Measurements from ENCODE around the gene DHPS.
"Not testable (repeated sequence)": the region's sequence is repeated elsewhere in the genome, so short reads cannot be mapped to it uniquely, and the experiment has no call there.

DHPS gene

DNA sequence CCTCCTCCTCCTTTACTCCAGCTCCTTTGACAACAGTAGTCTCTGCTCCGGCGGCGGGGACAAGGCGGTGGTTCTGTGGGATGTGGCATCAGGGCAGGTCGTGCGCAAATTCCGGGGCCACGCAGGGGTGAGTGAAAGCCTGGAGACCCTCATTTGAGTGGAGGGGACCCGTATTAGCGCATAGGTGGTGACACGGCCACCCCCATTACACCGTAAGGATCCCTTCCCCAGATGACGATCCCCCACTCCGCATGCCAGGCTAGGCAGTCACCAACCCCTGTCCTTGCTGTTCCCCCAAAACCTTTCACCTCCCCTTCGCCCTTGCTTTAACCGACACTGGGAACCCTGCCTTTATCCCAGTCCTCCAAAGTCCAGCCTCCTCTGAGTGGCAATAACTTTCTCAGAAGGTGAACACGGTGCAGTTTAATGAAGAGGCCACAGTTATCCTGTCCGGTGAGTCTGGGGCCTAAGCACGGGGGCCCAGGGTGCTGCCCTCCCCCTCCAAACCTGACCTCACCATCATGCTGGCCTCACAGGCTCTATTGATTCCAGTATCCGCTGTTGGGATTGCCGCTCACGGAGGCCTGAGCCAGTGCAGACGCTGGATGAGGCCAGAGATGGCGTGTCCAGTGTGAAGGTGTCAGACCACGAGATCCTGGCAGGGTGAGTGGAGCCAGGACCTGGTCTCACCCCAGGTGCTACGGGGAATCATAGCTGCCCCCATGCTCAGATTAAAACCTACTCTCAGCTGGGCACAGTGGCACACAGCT lies 11.3 kb downstream of the DHPS start:
- no peak for ATAC-seq

DNA sequence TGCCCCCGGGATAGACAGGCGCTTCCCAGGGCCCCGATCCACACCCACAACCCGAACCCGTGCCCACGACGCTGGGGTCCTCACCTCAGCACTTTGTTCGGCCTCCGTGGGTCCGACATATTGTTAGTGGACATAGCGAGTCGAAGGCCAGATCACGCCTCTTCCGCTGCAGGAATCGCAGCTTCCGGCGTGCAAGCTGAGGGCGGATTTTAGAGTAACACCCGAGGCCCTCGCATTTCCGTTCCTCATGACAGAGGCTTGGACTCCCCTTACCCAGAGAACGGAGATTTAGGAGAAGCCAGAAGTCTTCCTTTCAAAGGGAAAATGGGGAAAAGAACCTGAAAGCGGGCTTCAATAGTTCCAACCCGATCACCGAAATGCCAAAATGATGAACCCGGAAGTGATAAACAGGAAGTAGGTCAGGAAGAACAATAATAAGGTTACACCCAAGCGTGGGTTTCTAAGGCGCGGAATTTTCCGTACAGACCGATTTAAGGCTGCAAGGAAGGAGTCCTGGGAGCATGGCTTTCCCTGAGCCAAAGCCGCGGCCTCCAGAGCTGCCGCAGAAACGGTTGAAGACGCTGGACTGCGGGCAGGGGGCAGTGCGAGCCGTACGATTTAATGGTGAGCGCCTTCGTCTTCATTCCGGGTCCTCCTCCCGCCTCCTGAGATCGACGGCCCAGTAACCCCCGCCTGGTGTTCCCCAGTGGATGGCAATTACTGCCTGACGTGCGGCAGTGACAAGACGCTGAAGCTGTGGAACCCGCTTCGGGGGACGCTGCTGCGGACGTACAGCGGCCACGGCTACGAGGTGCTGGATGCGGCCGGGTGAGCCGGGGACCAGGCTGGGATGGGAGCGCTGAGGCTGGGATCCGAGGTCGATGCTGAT lies 12.2 kb downstream of the DHPS start:
- peak; percentile 12 to 14 for ATAC-seq

DNA sequence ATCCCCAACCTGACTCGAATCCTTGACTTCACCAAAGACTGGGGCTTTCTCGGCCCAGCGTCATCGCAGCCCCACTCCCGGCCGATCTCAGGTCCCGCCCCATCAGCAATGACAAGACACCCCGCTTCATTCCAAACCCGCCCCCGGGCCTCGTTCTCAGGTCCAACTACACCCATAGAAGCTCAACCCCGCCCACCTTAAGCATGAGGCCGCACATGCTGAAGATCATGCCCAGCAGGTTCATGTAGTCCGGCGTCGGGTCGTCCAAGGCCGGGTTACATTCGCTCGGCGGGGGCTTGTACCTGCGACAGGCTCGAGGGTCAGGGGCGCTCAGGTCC lies 12.8 kb downstream of the DHPS start:
- peak; percentile 10 to 21 for ATAC-seq

DNA sequence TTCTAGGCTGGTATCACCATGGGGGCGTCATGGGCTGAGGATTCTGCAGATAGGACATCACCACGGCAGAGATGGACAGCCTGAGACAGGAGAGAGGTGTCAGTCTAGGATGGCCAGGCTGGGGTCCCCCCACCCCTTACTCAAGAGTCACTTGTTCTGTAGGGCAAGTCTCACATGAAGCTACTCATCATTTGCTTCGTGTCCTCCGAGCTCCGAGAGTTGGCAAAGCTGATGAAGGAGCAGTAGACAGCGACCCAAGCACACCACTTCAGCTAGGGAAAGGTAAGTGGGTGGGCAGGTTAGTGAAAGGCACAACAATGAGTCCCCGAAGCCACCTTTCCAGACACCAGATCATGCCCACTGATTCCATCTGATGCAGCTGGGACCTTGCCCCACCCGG lies 13.3 kb downstream of the DHPS start:
- no peak for ATAC-seq

DNA sequence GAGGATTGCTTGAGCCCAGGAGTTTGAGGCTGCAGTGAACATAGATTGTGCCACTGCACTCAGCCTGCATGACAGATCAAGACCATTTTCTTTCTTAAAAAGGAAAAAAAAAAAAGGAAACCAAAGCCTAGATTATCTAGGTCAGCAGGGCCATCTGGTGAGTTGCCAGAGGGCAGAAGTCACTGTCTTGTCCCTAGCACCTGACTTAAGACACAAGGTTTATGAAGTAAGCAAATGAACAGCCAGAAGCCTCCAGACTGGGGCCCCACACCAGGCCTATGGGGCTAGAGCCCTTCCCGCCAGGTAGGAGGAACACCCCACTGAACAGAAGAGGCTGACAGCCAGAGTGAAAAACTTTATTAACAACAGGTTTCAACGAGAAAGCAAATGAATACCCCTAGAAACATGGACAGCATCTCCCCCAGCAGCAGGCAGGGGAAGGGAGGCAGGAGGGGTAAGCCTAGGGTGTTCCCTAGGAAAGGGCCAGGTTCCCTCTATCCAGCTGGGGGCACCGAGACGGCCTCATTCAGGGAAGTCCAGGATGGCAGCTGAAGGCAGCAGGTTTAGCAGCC lies 13.9 kb downstream of the DHPS start:
- ATAC-seq = no peak

DNA sequence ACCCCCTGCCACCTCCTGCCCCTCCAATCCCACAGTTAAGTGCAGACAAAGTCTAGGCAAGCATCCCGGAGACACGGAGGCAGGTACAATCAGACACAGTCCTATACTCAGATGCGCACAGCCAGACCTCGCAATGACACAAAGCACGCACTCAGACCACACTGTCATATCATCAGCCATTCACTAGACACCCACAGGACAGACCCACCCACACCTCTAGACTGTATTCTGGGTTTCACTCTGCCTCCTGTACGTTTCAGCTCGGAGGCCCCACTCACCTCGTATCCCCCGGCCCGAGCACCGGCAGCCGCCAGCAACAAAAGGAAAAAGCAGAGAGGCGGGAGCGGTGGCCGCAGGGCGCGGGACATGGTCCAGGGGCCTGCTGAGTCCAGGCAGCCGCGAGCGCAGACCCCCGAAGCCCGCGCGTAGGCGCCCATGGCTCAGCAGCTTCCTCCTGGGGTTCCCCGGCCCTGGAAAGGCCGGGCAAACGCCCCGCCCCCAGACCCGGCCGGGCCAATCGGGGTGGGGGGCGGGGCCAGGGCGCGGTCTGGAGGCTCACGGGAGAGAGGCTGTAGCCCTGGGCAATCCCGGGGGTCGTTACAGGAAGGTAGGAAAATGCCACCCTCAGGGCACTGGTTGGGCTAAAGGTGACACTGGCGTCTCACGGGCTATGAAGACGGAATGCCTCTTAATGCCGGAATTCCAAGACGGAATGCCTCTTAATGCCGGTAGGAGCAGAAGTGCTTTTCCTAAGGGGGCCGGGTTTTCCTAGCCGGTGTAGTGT lies 15.2 kb downstream of the DHPS start, which contains the start of the genes MAN2B1 and WDR83:
MAN2B1 (minus strand) TSS at position 478 of the 784 bp plus-strand sequence; CDS start at position 437, 41 bp downstream.
WDR83 (plus strand) TSS at position 543 of the 784 bp plus-strand sequence. CDS start 2,984 bp downstream, outside the sequence.
- ATAC-seq = peak; percentile 83 to 85

DNA sequence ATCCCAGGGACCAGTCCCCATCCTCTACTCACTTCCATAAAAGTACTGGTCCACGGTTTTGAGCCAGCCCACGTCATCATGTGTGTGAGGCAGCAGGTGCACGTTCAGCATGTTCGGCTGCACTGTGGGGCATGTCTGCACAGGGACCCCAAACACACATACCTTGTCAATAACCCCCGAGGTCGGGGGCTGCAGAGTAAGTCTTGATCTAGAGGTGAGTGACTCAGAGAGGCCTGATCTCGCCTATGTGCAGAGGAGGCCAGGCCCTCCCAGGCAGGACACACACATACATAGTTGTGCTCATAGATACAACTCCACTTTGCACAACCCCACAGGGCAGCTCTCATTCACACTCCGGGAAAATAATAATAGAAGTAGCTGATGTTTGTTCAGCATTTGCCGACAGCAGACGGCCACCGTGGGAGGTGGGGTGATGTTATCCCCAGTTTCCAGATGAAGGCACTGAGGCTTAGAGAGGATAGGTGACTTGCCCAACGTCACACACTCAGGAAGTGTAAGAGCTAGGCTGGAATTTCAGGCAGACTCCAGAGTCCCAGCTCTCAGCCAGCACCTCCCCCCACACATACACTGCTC lies 15.9 kb downstream of the DHPS start:
- ATAC-seq = peak in 1 of 2 donors; percentile 9

DNA sequence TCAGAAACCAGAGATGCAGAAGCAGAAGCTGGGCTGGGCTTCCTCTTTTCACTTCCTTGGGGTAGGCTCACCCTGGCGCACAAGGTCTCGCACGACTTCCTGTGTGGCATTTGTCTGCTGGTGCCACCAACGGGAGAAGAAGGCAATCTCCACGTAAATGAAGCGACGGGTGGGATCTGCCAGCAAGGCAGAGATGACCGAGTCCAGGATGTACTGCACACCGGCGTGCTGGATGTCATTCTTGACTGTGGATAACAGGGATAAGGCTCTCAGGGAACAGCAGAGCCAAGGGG lies 16.5 kb downstream of the DHPS start:
- peak; percentile 27 to 32 for ATAC-seq

DNA sequence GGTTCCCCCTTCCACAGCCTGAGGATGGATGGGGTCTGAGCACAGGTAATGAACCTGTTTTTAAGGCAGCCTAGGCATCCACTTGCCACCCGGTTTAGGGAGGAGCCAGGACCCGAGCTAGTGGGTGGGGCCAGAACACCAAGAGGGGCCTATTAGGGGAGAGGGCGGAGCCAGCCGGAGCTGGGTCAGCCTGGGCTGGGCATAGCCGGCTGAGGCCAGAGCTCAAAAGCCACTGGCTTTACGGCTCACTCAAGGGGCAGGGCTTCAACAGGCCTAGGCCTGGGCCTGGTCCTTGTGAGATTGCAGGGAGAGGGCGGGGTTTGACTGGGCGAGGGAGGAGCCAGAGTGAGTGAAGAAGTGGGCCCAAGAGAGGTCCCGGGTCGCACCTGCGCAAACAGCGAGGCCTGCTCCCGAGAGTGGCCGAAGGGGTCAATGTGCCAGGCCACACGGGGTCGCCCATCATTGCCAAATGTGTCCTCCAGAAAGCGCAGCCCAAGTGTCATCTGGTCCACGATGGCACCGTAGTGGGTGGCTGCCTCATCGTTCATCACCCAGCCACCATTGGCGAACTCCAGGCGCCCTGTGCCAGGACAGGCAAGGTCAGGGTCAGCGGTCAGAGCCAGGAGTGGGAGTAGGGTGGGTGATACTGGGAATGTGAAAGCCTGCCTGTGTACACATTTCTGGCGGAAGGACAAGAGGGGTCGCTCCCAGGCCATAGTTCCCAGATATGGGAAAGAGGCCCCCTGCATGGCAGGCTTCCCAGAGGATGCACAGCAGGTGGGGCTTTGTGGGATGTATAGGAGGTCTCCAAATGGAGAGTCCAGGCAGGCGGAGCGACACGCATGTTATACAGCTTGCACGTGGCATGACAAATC lies 17.0 kb downstream of the DHPS start:
- ATAC-seq = no peak

DNA sequence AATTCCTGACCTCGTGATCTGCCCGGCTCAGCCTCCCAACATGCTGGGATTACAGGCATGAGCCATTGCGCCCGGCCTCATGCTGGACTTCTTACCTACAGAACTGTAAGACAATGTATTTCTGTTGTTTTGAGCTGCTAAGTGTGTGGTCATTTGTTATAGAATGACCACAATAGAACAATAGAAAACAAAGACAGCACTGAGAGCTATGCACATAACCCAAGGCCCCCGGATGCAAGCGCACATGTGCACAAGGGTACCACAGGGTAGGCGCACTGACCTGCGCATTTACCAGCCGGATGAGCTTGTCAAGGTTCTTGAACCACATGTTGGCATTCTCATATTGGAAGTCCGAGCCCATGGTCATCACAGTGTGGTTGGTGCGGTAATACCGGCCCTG lies 20.7 kb downstream of the DHPS start:
- ATAC-seq = no peak

DNA sequence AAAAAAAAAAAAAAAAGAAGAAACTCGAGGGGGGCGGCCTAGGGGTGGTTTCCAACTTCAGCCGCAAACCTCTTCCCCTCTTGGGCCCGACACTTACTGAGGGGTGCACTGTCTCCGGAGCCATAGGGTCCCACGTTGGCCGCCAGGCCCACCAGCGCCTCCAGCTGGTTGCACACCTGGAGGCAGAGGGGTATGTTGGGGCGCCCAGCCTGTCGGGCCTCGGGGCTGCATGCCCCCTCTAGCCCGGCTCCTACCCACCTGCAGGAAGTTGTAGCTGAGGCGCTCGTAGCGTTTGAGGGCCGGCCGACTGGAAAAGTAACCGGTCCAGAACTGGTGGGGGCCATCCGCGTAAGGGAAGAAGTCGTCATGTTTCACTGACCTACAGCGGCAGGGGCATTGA lies 23.7 kb downstream of the DHPS start:
- no peak for ATAC-seq

DNA sequence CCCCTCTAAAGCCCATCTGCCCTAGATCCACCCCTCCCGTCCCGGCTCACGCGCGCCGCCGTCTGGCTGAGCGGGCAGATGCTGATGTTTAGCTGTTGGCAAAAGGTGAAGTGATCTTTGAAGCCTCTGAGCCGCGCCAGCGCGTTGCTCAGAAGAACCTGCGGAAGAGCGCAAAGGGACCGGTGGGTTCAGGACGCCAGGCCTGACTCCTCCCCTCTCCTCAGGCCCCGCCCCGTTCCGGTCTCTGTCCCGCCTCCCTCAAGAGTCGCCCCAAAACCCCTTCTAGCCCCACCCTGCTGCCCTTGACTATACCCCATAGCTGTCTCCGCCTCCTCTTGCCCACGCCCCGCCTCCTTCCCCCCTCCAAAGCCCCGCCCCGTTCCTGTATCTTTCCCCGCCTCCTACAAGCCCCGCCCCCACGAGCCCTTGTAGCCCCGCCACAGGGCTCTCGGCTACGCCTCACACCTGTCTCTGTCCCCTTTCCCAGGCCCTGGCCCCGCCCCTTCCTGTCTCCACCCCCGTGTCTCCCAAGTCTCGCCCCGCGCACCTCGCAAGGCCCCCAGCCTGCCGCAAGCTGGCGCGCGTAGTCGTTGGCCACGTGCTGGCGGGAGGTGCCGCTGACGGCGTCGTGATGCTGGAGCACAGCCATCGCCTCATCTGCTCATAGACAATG lies 24.6 kb downstream of the DHPS start:
- peak in 1 of 2 donors; percentile 21 for ATAC-seq

DNA sequence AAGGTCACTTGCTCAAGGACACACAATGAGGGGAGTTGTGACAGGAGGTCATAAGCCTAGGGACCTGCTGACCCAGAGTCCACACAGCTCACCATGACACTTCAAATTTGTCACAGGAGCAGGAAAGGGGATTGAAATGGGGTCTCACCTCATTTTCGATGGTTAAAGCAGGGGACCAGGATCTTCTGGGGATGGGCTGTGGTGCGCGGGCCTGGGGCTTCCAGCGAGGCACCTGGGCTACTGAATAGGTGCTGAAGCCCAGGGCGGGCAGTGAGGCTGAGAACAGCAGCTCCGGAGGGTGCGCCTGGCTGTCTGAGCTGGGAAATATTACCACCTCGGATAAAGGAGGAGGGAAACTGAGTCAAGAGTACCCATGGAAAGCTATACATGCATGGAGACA lies 26.1 kb downstream of the DHPS start:
- ATAC-seq = no peak

DNA sequence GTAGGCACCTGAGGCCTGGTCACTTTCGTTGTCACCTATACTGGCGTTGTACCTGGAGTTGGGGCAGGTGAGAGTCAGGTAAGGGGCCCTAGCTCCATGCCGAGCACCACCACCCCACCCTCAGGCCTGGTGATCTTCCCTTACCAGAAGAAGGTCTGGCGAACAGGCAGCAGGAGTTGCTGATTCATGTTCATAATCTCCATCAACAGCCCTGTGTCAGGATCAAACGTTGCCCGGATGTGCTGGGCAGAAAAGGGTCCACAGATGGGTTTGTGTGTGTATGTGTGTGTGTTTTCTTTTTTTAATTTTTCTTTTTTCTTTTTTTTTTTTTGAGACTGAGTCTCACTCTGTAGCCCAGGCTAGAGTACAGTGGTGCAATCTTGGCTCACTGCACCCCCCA lies 29.5 kb downstream of the DHPS start:
- no peak for ATAC-seq

DNA sequence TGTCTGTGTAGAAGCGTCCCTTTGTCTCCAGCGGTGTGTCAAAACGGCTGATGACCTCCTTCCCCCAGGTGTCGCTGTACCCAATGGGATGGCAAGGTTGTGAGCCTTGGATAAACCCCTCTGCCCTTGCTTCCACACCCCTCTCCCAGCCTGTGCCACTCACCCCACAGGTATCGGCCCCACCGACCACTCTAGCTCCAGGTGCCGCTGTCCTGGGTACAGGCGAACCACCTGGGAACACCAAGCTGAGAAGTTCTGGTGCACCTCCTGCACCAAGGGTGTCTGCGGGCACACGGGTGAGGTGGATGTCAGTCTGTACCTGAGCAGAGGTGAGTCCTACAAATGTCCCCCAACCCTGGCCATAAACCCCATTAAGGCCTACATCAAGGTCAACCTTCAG lies 31.7 kb downstream of the DHPS start:
- ATAC-seq = no peak

DNA sequence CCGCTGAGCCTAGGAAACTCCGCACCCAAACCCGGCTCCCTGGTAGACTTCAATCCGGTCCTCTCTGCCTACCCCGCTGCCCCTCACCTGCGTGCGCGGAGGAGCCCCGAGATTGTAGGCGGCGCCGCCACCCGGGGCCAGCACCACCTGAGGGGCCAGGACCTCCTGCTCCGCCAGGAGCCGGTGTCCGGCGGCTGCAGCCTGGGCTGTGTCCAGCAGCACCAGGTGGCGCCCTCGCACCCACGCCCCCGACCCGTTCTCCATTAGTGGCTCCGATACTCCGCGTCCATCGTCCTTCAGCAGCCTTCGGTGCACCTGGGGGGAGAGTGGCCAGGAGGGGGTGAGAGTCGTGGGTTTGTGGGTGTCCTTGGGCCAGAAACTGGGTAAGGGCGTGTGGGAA lies 33.6 kb downstream of the DHPS start:
- ATAC-seq = no peak

DNA sequence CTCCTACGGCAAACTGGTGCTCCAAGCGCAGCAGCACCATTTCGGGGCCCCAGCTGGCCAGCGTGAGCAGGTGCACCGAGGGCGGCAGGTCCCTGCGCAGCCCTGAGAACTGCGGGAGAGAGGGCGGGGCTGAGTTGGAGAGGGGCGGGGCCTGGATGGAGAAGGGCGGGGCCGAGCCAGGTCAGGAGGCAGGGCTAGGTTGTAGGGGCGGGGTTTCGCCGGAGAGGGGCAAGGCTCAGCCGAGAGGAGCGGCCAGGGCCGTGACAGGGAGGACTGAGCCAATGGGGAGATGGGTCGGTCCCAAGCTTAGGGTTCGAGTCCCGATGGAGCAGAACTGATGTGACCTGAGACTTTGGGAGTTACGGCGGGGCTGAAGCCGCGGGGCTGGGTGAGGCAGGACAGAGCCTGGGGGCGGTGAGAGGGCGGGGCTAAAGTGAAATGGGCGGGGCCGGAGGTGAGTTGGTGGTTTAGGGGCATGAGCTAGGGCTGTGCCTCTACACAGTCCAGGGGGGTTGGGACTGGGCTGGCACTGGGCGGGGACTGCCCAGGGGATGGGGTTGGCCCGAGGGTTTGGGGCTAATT lies 34.1 kb downstream of the DHPS start:
- ATAC-seq = peak; percentile 46 to 56

DNA sequence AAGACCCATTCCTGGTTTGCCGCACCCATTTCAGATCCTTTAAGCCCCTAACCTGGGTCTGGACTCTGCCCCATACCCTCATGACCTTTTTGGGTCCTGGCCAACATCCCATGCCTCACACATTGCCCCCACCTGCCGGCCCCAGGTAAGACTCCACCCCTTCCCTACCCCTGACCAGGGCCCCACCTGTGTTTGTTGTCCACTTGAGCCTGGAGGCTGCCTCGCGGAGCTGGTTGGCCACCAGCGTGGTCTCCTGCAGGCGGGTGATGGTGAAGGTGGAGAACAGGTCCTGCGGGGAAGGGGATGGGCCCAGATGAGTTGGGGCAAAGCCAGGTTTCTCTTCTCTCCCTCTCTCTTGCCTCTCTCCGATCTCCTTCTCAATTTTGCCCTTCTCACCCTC lies 34.6 kb downstream of the DHPS start:
- no peak for ATAC-seq

DNA sequence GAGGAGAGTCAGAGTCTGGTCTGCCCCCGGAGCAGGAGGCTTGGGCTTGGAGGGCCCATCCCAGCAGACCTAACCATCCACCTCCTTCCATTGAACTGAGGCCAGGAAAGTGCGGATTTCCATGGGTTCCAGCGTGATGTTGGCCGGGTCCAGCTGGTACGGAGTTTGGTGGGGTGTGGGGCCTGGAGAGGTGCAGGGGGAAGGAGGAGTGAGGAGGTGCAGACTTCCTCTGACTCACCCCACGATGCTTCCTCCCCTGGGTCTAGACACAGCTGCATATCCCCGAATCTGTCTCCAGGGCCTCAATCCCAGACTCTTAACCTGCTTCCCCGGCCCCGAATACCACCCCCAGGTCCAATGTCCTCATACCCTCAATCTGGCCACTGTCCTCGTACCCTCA lies 35.1 kb downstream of the DHPS start:
- ATAC-seq = no peak

DNA sequence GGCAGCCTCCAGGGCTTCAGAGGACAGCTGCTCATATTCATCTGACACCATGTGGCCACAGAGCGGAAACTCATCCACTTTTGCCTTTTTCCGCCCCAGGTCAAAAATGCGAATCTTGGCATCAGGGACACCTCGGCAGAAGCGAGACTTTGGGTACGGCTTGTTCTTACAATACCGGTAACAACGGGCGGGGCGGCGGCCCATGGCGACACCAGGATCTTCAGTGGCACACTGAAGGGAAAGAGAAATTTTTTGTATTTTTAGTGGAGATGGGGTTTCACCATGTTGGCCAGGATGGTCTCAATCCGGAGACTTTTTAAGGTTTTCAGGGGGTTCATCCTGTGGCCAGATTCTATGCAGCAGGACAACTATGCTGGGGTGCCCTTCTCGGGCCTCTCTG lies 38.0 kb downstream of the DHPS start:
- ATAC-seq = not testable (repeated sequence)

DNA sequence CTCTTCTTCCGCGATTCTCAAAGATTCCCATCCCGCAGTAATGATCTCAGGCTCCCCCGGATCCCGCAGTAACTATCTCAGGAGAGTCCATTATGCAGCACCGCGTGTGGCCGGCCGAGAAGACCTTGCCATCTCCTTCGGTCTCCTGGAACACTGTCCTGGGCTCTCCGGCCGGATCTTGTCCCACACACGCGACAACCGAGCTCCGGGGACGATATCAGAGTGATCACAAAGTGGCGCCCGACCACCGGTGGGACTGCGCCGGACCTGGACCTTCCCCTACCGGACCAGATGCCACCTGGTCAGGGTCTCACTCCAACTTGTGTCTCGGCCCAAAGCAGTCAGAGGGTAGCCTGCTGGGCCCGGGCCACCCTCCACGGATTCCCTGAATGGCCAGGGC lies 39.2 kb downstream of the DHPS start:
- ATAC-seq = no peak
